ENCODE data around the gene UPF2. TPM values are rescaled to one million over a fixed set of nuclear protein-coding genes. Genes with fewer than 3 reads are reported as not detected.

UPF2 gene
- total RNA-seq, 3 donors from 2014 or later: 22.4 to 32.9 (median 29.2) TPM

DNA sequence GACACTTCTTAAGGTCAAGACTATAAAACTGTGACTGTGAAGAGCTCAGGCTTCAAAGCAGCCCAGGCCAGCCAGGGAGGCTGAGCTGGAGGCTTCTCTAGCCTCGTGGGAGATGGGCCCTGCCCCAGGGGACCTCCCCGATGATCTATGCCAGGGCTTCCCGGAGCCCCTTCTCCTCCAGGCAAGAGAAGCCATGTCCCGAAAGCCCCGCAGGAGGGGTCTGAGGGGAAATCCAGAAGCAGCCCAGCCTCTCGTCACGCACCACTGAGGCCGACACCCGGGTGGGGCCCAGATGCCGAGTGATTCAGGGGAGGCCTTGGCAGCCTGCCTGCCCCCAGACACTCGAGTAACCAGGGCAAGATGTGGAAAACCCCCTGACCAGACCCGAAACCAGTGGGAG, 155.8 kb downstream of the UPF2 start:
- H3K4me1 ChIP-seq: no peaks in the 10 kb centered on the region
- H3K4me3 ChIP-seq: no peak overlapping the region
- H3K9me3 ChIP-seq: no peaks in the 10 kb centered on the region
- intact Hi-C loops (cut with DNase I; ENCODE audit: low total_unique reads): no loop called here
- no peaks in the 10 kb centered on the region for H3K36me3 ChIP-seq
- H3K27me3 ChIP-seq: no peaks in the 10 kb centered on the region
- no peak overlapping the region for H3K27ac ChIP-seq
- DNase-seq (ENCODE audit: low spot score in 2 of 2): peak in 1 of 2 donors; percentile 28
- TF ChIP-seq CTCF (IDR thresholded peaks at IDR 0.05): no peak
- no peak for TF ChIP-seq POLR2A (IDR thresholded peaks at IDR 0.05)
- no peak for TF ChIP-seq POLR2AphosphoS5 (IDR thresholded peaks at IDR 0.05)

- no peak overlapping the region for H3K4me3 ChIP-seq
- no peak for DNase-seq (ENCODE audit: low spot score in 2 of 2)
- no peaks in the 10 kb centered on the region for H3K9me3 ChIP-seq
- H3K27ac ChIP-seq: peak overlapping the region in 1 of 2 donors; percentile 25
- H3K4me1 ChIP-seq: no peaks in the 10 kb centered on the region
- no peaks in the 10 kb centered on the region for H3K36me3 ChIP-seq
- intact Hi-C loops (cut with DNase I; ENCODE audit: low total_unique reads): no loop called here
- TF ChIP-seq POLR2AphosphoS5 (IDR thresholded peaks at IDR 0.05): no peak
- no peak for TF ChIP-seq POLR2A (IDR thresholded peaks at IDR 0.05)
- no peaks in the 10 kb centered on the region for H3K27me3 ChIP-seq
These were observed 156.5 kb downstream of the UPF2 start for GRCh38 chr10:11886138-11886474.

DNA sequence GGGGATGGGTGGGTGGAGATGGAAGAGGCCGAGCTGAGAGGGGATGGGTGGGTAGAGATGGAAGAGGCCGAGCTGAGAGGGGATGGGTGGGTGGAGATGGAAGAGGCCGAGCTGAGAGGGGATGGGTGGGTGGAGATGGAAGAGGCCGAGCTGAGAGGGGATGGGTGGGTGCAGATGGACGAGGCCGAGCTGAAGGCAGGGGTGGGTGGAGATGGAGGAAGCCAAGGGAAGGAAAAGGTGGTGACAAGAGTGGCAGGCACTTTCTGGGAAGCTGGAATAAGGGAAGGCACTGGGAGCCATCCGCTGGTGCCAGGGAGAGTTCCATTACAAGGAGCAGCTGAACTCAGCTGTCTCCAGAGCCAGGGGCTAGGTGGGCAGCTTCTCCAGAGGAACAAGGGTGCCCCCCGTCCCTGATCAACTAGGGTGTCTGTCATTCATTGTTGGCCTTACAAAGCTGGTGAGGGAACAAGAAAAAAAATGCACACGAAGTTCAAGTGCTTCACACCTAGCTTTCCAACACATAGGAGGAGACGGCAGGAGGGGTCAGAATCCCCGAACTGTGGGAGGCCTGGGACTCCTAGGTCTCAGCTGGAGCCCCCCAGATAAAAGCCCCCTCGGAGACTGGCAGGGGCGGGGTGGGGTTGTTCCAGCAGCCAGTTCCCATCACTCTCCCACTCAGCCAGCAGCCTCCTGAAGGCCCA, 157.0 kb downstream of the UPF2 start:
- H3K36me3 ChIP-seq: no peaks in the 10 kb centered on the region
- no peaks in the 10 kb centered on the region for H3K27me3 ChIP-seq
- no peaks in the 10 kb centered on the region for H3K9me3 ChIP-seq
- no peak overlapping the region for H3K4me3 ChIP-seq
- no peaks in the 10 kb centered on the region for H3K4me1 ChIP-seq
- intact Hi-C loops (cut with DNase I; ENCODE audit: low total_unique reads): no loop called here
- TF ChIP-seq CTCF (IDR thresholded peaks at IDR 0.05) (no peak), POLR2AphosphoS5 (IDR thresholded peaks at IDR 0.05) (no peak), POLR2A (IDR thresholded peaks at IDR 0.05) (no peak)
- DNase-seq (ENCODE audit: low spot score in 2 of 2): no peak
- no peak overlapping the region for H3K27ac ChIP-seq

DNA sequence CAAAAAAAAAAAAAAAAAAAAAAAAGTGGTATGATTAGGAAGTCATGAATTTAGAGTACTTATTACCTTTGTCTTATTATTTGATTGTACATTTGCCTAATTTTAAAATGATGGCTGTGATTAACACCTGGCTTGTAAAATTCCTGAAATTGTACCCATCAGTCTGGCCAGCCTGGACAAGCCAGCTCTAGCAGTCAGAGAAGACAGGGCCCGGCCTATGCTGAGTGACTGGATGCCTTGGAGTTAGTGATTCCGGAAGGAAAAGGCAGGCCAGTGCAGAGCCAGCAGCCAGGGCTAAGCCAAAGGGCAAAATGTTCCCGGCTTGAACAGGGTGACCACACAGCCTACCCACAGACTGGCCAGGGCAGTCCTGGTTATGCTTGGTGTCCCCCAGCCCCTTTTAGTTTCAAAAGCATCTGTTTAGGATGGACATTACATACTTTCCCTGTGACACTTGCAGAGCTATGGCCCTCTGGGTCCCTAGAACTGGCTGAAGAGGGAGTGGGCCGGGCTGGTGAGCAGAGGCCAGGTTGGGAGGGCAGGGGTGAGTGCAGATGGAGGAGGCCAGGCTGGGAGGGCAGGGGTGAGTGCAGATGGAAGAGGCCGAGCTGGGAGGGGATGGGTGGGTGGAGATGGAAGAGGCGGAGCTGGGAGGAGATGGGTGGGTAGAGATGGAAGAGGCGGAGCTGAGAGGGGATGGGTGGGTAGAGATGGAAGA, 157.7 kb downstream of the UPF2 start:
- no peak overlapping the region for H3K27ac ChIP-seq
- H3K4me3 ChIP-seq: no peak overlapping the region
- H3K36me3 ChIP-seq: no peaks in the 10 kb centered on the region
- TF ChIP-seq CTCF (IDR thresholded peaks at IDR 0.05) (no peak), POLR2A (IDR thresholded peaks at IDR 0.05) (no peak), POLR2AphosphoS5 (IDR thresholded peaks at IDR 0.05) (no peak)
- H3K9me3 ChIP-seq: no peaks in the 10 kb centered on the region
- DNase-seq (ENCODE audit: low spot score in 2 of 2): peak in 1 of 2 donors; percentile 41
- intact Hi-C loops (cut with DNase I; ENCODE audit: low total_unique reads): no loop called here
- H3K27me3 ChIP-seq: no peaks in the 10 kb centered on the region
- H3K4me1 ChIP-seq: no peaks in the 10 kb centered on the region

- Histone ChIP-seq H3K4me1 (no peaks in the 10 kb centered on the region), H3K9me3 (no peaks in the 10 kb centered on the region), H3K4me3 (no peak overlapping the region), H3K27me3 (no peaks in the 10 kb centered on the region), H3K27ac (peak overlapping the region in 1 of 2 donors; percentile 54), H3K36me3 (no peaks in the 10 kb centered on the region)
- DNase-seq (ENCODE audit: low spot score in 2 of 2): no peak
- intact Hi-C loops (cut with DNase I; ENCODE audit: low total_unique reads): no loop called here
- no peak for TF ChIP-seq POLR2A (IDR thresholded peaks at IDR 0.05)
- TF ChIP-seq POLR2AphosphoS5 (IDR thresholded peaks at IDR 0.05): no peak
- no peak for TF ChIP-seq CTCF (IDR thresholded peaks at IDR 0.05)
These were observed 159.8 kb downstream of the UPF2 start for GRCh38 chr10:11882646-11883375.
